CD8-positive, alpha-beta memory T cell (primary cell): ENCODE measurements around the gene GRIA1. TPM values are rescaled to one million over a fixed set of nuclear protein-coding genes. Genes with fewer than 3 reads are reported as not detected.

Experiments used
- CTCF ChIA-PET: fragments of 350-600 bp; sonication (Branson Sonifier 250); formaldehyde crosslinking; loops from one replicate; lab custom pipeline; 2021; ENCODE audit warnings: antibody characterized with exemption; lab: Charles Lee
- POLR2A ChIA-PET: fragments of 350-600 bp; sonication (Branson Sonifier 250); formaldehyde crosslinking; loops from one replicate; lab custom pipeline; 2021; ENCODE audit warnings: antibody characterized with exemption; lab: Charles Lee
- DNase-seq, 5 donors: peaks; one replicate each; pipeline versions ENCODE4 v3.0.0 to v3.0.0-alpha.2; 2020 to 2022; ENCODE audit warnings: mixed read lengths in 1 of 5
- H3K27ac ChIP-seq: one replicate; pipeline ENCODE4 v1.7.0; 2013; ENCODE audit warnings: low read depth, mild to moderate bottlenecking, low read length, moderate library complexity
- H3K27me3 ChIP-seq: 2 replicates; pipeline ENCODE4 v1.7.0; 2013; ENCODE audit warnings: low read length, mild to moderate bottlenecking; ENCODE audit not compliant: insufficient read depth, poor library complexity, severe bottlenecking
- H3K36me3 ChIP-seq: 2 replicates; pipeline ENCODE4 v1.7.0; 2013; ENCODE audit warnings: mild to moderate bottlenecking, low read length, moderate library complexity; ENCODE audit not compliant: insufficient read depth
- H3K4me1 ChIP-seq: 2 replicates; pipeline ENCODE4 v1.7.0; 2013; ENCODE audit warnings: mild to moderate bottlenecking, low read length, moderate library complexity; ENCODE audit not compliant: insufficient read depth
- H3K4me3 ChIP-seq: 2 replicates; pipeline ENCODE4 v1.7.0; 2013; ENCODE audit warnings: mild to moderate bottlenecking, low read length
- H3K9me3 ChIP-seq: 2 replicates; pipeline ENCODE4 v1.7.0; 2013; ENCODE audit warnings: mild to moderate bottlenecking, low read length
- H3K27ac Mint-ChIP-seq, 8 donors: one replicate each; pipeline ENCODE4 v1.8.0; 2020 to 2021; ENCODE audit warnings: mixed read lengths in 8 of 8, mild to moderate bottlenecking in 6 of 8, inconsistent platforms in 3 of 8, moderate library complexity in 3 of 8
- H3K27me3 Mint-ChIP-seq, 2 donors: one replicate each; pipeline ENCODE4 v1.8.0; 2020 to 2021; ENCODE audit warnings: mixed read lengths in 2 of 2, mild to moderate bottlenecking in 1 of 2, moderate library complexity in 1 of 2
- H3K36me3 Mint-ChIP-seq, 3 donors: one replicate each; pipeline ENCODE4 v1.8.0; 2020 to 2021; ENCODE audit warnings: mixed read lengths in 3 of 3, inconsistent platforms in 1 of 3, mild to moderate bottlenecking in 1 of 3
- H3K4me1 Mint-ChIP-seq, 3 donors: one replicate each; pipeline ENCODE4 v1.8.0; 2020 to 2021; ENCODE audit warnings: mixed read lengths in 3 of 3, inconsistent platforms in 1 of 3, mild to moderate bottlenecking in 1 of 3
- H3K4me3 Mint-ChIP-seq, 7 donors: one replicate each; pipeline ENCODE4 v1.8.0; 2020 to 2021; ENCODE audit warnings: mixed read lengths in 7 of 7, mild to moderate bottlenecking in 6 of 7, moderate library complexity in 4 of 7, inconsistent platforms in 2 of 7
- H3K9me3 Mint-ChIP-seq, 5 donors: one replicate each; pipeline ENCODE4 v1.8.0; 2020 to 2022; ENCODE audit warnings: mixed read lengths in 5 of 5, mild to moderate bottlenecking in 3 of 5, moderate library complexity in 2 of 5, inconsistent platforms in 1 of 5
- polyA plus RNA-seq: library from polyadenylated mRNA; unstranded; fragments of 300-500 nt; fragmentation: Illumina TruSeq; gene quantifications from one replicate; pipeline ENCODE4 v1.2.3, GENCODE V29; 2021
- total RNA-seq, 2 experiments: library from RNA; stranded (reverse); gene quantifications; one replicate each; pipeline ENCODE4 v1.2.3, GENCODE V29; 2021

Gene GRIA1
- total and polyA plus RNA-seq, 3 experiments from 2014 or later, result not detected

DNA sequence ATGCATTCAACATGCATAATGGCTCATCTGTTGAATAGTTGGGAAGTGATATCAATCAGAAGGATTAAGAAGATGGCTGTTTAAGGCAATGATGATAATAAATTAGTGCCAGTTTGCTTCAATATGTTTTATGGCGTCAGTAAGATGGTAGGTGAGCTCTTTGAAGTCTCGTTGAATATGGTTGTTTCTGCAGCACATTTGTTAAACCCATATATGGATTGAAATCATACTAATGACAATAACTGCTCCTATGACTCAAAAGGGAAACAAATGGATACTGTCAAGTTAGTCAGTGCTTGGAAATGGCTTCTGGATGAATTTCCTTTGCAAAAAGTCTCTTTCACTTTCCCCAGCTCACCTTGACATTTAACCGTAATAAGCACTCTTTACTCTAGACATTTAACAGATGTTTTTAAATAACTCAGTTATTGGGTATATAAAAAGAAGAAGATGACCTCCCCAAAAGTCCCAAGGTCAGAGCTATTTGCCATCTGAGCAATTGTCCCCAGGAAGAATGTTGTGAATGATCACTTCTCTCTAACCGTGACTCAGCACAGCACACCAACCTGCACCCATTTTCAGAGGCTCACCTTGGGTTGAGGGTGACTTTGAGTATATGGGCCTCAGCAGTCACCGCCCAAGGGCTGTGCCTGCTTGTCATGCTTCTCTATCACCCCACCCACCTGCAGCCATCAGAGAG lies 133.4 kb downstream of the GRIA1 start:
- ChIA-PET CTCF (no interaction called here), POLR2A (no interaction called here)
- H3K4me3 Mint-ChIP-seq, result no peak overlapping the region
- no peaks in the 10 kb centered on the region for H3K9me3 Mint-ChIP-seq
- Histone ChIP-seq H3K27me3 (no peaks in the 10 kb centered on the region), H3K4me1 (no peaks in the 10 kb centered on the region), H3K27ac (no peak overlapping the region), H3K9me3 (no peaks in the 10 kb centered on the region), H3K36me3 (no peaks in the 10 kb centered on the region), H3K4me3 (no peak overlapping the region)
- no peaks in the 10 kb centered on the region for H3K4me1 Mint-ChIP-seq
- no peaks in the 10 kb centered on the region for H3K27me3 Mint-ChIP-seq
- no peak overlapping the region for H3K27ac Mint-ChIP-seq
- no peak for DNase-seq
- H3K36me3 Mint-ChIP-seq, result no peaks in the 10 kb centered on the region

DNA sequence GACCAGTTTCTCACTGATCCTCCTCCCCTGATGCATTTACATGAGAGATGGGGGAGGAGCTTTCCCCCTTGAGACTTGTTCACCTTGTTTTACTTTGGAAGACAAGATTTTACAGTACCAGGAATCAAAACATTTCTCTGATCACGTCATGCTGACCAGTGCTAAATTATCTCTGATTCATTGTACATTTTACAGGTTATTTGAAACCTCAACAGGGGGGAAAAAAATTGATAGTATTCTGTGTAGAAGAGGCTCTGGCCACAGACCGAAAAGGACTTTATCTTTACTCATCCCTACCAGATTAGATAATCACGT lies 133.9 kb downstream of the GRIA1 start:
- no peaks in the 10 kb centered on the region for H3K27me3 Mint-ChIP-seq
- no peaks in the 10 kb centered on the region for H3K9me3 Mint-ChIP-seq

DNA sequence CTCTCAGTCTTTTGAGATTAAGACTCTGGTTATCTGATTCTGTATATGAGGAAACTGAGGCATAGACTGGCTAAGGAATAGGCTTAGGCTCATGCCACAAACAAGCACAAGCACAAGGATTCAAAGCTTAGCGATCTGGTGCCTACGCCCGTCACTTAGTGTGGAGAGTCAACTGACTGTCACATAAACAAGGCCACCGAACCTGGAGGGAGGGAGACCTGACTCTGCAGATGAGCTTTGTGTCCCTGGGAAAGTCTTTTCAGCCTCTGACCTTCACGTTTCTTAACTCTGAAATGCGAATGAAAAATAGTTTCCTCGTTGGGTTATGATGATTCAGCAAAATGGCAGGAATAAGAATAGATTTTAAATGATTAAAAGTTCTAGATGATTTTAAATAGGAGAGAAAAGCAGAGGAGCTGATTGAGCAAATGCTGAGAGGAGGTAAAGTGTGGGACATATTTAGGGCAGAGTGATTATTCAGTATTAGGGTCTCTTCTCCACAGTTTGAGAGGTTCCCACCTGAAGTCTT lies 135.4 kb downstream of the GRIA1 start:
- Mint-ChIP-seq H3K4me1 (no peaks in the 10 kb centered on the region), H3K27ac (no peak overlapping the region), H3K4me3 (no peak overlapping the region), H3K27me3 (peaks cover 0 to 3% of the 10 kb centered on the region in 2 donors), H3K36me3 (no peaks in the 10 kb centered on the region), H3K9me3 (no peaks in the 10 kb centered on the region)
- H3K4me3 ChIP-seq, result no peak overlapping the region
- H3K4me1 ChIP-seq, result no peaks in the 10 kb centered on the region
- no peaks in the 10 kb centered on the region for H3K36me3 ChIP-seq
- no peak overlapping the region for H3K27ac ChIP-seq
- no peaks in the 10 kb centered on the region for H3K9me3 ChIP-seq
- POLR2A ChIA-PET, result no interaction called here
- no peaks in the 10 kb centered on the region for H3K27me3 ChIP-seq
- no peak for DNase-seq
- CTCF ChIA-PET, result no interaction called here

More for the DNA sequence above, 133.9 kb downstream of the GRIA1 start:
- no peak for DNase-seq
- POLR2A ChIA-PET, result no interaction called here
- Mint-ChIP-seq H3K36me3 (no peaks in the 10 kb centered on the region), H3K4me1 (no peaks in the 10 kb centered on the region), H3K4me3 (no peak overlapping the region), H3K27ac (no peak overlapping the region)
- no peak overlapping the region for H3K4me3 ChIP-seq
- no peaks in the 10 kb centered on the region for H3K4me1 ChIP-seq
- H3K36me3 ChIP-seq, result no peaks in the 10 kb centered on the region
- CTCF ChIA-PET, result no interaction called here
- H3K27ac ChIP-seq, result no peak overlapping the region
- no peaks in the 10 kb centered on the region for H3K9me3 ChIP-seq
- no peaks in the 10 kb centered on the region for H3K27me3 ChIP-seq

DNA sequence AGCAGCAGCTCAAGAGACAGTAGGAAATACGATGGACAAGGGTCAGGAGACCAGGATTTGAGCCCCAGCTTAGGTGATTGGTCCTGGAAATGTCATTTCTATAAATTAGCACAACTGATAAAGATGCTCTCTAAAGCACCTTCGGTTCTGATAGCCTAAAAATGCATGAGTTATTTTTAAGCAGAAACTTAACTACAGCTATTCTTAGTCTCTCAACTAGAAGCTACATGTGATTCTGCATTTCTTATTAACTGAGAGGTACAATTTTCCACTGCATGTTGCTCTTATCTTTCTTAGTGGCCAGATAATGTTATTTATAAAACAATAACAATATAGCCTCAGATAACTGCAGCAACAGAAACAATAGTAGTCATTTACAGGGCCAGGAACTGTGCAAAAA lies 136.4 kb downstream of the GRIA1 start:
- Mint-ChIP-seq H3K27me3 (peaks cover 0 to 3% of the 10 kb centered on the region in 2 donors), H3K4me3 (no peak overlapping the region), H3K9me3 (no peaks in the 10 kb centered on the region), H3K36me3 (no peaks in the 10 kb centered on the region), H3K27ac (no peak overlapping the region), H3K4me1 (no peaks in the 10 kb centered on the region)
- Histone ChIP-seq H3K27me3 (no peaks in the 10 kb centered on the region), H3K9me3 (no peaks in the 10 kb centered on the region), H3K4me1 (no peaks in the 10 kb centered on the region), H3K27ac (no peak overlapping the region), H3K4me3 (no peak overlapping the region), H3K36me3 (no peaks in the 10 kb centered on the region)
- no peak for DNase-seq
- ChIA-PET POLR2A (no interaction called here), CTCF (no interaction called here)

DNA sequence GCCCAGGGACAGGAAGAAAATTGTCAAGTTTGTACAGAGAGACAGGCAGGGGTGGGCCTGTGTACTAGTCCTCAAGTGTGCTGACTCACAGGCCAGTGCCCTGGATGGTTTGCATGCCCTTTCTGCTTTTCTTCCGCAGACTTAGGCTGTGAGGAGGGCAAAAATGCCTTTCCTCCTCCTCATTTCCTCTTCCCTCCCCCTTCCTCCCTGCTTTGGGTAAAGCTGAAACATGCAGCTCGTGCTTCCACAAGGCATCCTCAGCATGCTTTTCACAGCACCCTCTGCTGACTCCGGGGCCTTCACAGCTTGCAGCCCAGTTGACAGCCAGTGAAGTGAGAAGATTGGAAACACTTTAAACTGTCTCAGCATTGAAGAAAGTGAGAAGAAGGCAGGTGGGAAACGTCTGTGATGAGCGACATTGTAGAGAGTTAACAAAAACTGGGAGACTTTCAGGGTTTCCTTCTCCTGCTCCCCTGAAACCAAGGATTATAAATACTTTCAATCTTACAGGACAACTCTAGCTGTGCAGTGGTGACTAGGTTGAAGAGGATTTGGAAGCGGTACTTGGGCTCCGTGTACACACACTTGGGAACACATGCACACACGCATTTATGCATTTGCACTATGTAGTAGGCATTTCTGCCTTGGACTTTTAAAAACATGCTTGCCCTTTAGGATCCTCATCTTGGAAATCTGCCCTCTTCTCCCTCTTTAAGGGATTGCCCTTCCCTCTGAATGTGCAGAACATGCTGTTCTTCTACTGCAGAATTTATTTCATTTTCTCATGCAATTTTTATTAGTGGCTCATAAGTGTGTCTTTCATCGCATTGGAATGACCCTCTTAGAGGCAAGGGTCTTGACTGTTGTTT lies 138.8 kb downstream of the GRIA1 start:
- no peaks in the 10 kb centered on the region for H3K36me3 ChIP-seq
- ChIA-PET CTCF (no interaction called here), POLR2A (no interaction called here)
- Mint-ChIP-seq H3K27me3 (peaks cover 0 to 3% of the 10 kb centered on the region in 2 donors), H3K9me3 (peaks cover 0 to 2% (median 0%) of the 10 kb centered on the region in 5 donors), H3K27ac (no peak overlapping the region), H3K4me1 (no peaks in the 10 kb centered on the region), H3K4me3 (no peak overlapping the region), H3K36me3 (no peaks in the 10 kb centered on the region)
- H3K27me3 ChIP-seq, result no peaks in the 10 kb centered on the region
- no peak for DNase-seq
- no peaks in the 10 kb centered on the region for H3K9me3 ChIP-seq
- no peak overlapping the region for H3K27ac ChIP-seq
- H3K4me1 ChIP-seq, result no peaks in the 10 kb centered on the region
- H3K4me3 ChIP-seq, result no peak overlapping the region

DNA sequence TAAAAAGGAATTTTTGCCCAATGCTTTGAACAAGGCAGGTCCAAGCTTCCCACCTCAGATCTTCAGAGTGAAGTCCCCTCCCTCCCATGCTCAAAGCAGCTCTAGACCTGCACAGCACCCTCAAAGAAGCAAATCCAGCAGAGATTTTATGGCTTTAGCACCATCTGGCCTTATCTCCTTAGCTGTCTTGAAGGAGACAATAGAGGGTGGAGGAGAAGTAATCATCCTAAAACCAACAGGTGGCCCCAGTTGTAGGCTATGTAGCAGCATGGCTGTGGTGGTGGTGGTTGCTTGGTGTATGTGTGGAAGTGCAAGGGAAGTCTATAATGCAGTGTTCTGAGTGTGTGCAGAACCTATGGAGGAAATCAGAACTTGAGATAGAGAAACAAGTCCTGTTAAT lies 140.1 kb downstream of the GRIA1 start:
- no peak for DNase-seq
- Mint-ChIP-seq H3K36me3 (no peaks in the 10 kb centered on the region), H3K27me3 (peaks cover 0 to 3% of the 10 kb centered on the region in 2 donors), H3K9me3 (peaks cover 0 to 2% (median 0%) of the 10 kb centered on the region in 5 donors), H3K4me1 (no peaks in the 10 kb centered on the region), H3K27ac (no peak overlapping the region), H3K4me3 (no peak overlapping the region)
- ChIA-PET POLR2A (no interaction called here), CTCF (no interaction called here)
- Histone ChIP-seq H3K27ac (no peak overlapping the region), H3K27me3 (no peaks in the 10 kb centered on the region), H3K9me3 (no peaks in the 10 kb centered on the region), H3K36me3 (no peaks in the 10 kb centered on the region), H3K4me1 (no peaks in the 10 kb centered on the region), H3K4me3 (no peak overlapping the region)

DNA sequence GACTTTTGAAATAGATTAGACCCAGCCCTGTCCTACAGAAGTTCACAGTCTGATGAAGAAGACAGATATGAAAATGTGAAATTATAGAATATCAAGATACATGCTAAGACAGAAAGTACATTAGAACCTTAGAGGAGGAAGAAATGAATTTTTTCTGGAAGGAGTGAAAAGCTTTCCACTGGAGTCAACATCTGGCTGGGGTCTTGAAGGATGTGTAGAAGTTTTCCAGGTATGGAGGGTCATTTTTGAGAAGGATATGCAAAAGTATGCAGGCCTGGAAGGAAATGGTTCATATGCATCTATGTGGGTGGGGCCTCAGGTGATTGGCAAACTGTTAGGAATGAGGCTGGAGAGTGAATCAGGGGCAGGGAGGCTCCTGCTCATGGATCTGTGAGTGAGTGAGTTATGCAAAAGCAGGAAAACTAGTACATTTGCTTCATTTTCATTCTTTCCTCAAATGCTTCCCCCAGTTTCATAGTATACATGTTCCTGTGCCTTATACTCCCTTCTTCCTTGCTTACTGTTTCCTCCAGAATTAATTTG lies 142.3 kb downstream of the GRIA1 start:
- H3K27me3 ChIP-seq, result no peaks in the 10 kb centered on the region
- Mint-ChIP-seq H3K27ac (no peak overlapping the region), H3K36me3 (no peaks in the 10 kb centered on the region), H3K27me3 (peaks cover 0 to 3% of the 10 kb centered on the region in 2 donors), H3K9me3 (peaks cover 0 to 2% (median 0%) of the 10 kb centered on the region in 5 donors), H3K4me1 (no peaks in the 10 kb centered on the region), H3K4me3 (no peak overlapping the region)
- H3K36me3 ChIP-seq, result no peaks in the 10 kb centered on the region
- H3K27ac ChIP-seq, result no peak overlapping the region
- H3K4me1 ChIP-seq, result no peaks in the 10 kb centered on the region
- H3K4me3 ChIP-seq, result no peak overlapping the region
- no peak for DNase-seq
- ChIA-PET CTCF (no interaction called here), POLR2A (no interaction called here)
- no peaks in the 10 kb centered on the region for H3K9me3 ChIP-seq
